Measurements from ENCODE around the gene NSD1. TPM values are rescaled to one million over a fixed set of nuclear protein-coding genes. Genes with fewer than 3 reads are reported as not detected.

The NSD1 gene
- total RNA-seq, 1 experiment from 2014 or later = 58.8 TPM

GRCh38 chr5:177332031-177332895 is 198.7 kb downstream of the NSD1 start:
- BruUV-seq (replicated peaks) = no TSS peak
- peaks cover 20 to 23% of the 10 kb centered on the region in 2 experiments; a peak in 3 of 4 replicates for H3K36me3 ChIP-seq (ENCODE audit: control insufficient read depth in 1 of 2, insufficient read depth in 2 of 2, low read length in 2 of 2)
- CTCF ChIA-PET = no interaction called here
- POLR2A ChIA-PET = no interaction called here
- no peak overlapping the region for H3K4me3 ChIP-seq (replicated peaks in 1 of 2; ENCODE audit: low read depth in 1 of 2, low read length in 2 of 2)
- TF ChIP-seq ZFX (IDR thresholded peaks at IDR 0.05) = no peak
- TF ChIP-seq, protein P1, sequence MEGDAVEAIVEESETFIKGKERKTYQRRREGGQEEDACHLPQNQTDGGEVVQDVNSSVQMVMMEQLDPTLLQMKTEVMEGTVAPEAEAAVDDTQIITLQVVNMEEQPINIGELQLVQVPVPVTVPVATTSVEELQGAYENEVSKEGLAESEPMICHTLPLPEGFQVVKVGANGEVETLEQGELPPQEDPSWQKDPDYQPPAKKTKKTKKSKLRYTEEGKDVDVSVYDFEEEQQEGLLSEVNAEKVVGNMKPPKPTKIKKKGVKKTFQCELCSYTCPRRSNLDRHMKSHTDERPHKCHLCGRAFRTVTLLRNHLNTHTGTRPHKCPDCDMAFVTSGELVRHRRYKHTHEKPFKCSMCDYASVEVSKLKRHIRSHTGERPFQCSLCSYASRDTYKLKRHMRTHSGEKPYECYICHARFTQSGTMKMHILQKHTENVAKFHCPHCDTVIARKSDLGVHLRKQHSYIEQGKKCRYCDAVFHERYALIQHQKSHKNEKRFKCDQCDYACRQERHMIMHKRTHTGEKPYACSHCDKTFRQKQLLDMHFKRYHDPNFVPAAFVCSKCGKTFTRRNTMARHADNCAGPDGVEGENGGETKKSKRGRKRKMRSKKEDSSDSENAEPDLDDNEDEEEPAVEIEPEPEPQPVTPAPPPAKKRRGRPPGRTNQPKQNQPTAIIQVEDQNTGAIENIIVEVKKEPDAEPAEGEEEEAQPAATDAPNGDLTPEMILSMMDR (IDR thresholded peaks at IDR 0.05 in 2 of 3, conservative IDR thresholded peaks at IDR 0.05 in 1 of 3; ENCODE audit: borderline replicate concordance in 1 of 3, insufficient read depth in 1 of 3, low read depth in 2 of 3, low read length in 2 of 3) = no peak
- TF ChIP-seq SIN3A (IDR thresholded peaks at IDR 0.05; ENCODE audit: low read depth) = no peak
- TF ChIP-seq FOSL1 (IDR thresholded peaks at IDR 0.05; ENCODE audit: low read depth) = no peak
- no peak for TF ChIP-seq EZH2 (IDR thresholded peaks at IDR 0.05)
- TF ChIP-seq YY1 (IDR thresholded peaks at IDR 0.05; ENCODE audit: extremely low read depth, insufficient replicate concordance, low read depth, low read length) = no peak
- no peak for TF ChIP-seq TCF7L2 (IDR thresholded peaks at IDR 0.05; ENCODE audit: borderline replicate concordance, extremely low read depth, insufficient read depth, insufficient read length)
- no peak for TF ChIP-seq EGR1 (IDR thresholded peaks at IDR 0.05; ENCODE audit: low read depth)
- no peak for TF ChIP-seq ELF1 (IDR thresholded peaks at IDR 0.05; ENCODE audit: borderline replicate concordance, low read depth)
- no peak for TF ChIP-seq ATF3 (IDR thresholded peaks at IDR 0.05)
- no peak for TF ChIP-seq SP1 (IDR thresholded peaks at IDR 0.05; ENCODE audit: low read depth)
- no peak for TF ChIP-seq POLR2A (IDR thresholded peaks at IDR 0.05; ENCODE audit: borderline replicate concordance, extremely low read depth, insufficient read depth, insufficient read length)
- no peaks in the 10 kb centered on the region for H3K27me3 ChIP-seq (ENCODE audit: insufficient read depth, low read length)
- H3K4me2 ChIP-seq (ENCODE audit: low read length) = no peak overlapping the region
- intact Hi-C loops (cut with micrococcal nuclease) = no loop called here
- no peaks in the 10 kb centered on the region for H3K79me2 ChIP-seq (ENCODE audit: insufficient read depth, low read length)
- DNase-seq (ENCODE audit: low read depth, low spot score) (no peak), ATAC-seq (no peak)
- H2AFZ ChIP-seq (ENCODE audit: low read depth, low read length, poor library complexity, severe bottlenecking) = no peak overlapping the region
- RAD21 ChIA-PET (ENCODE audit: low non-redundant PET in 1 of 2, low total read pairs in 2 of 2, uncharacterized antibody in 2 of 2, unreplicated experiment in 2 of 2) = no interaction called here
- H3K27ac ChIP-seq (ENCODE audit: low read depth, low read length) = no peak overlapping the region
- H3K4me1 ChIP-seq (ENCODE audit: control insufficient read depth in 1 of 2, insufficient read depth in 2 of 2, low read length in 2 of 2) = no peaks in the 10 kb centered on the region
- no peak overlapping the region for H3K9ac ChIP-seq (ENCODE audit: low read length)
- no peaks in the 10 kb centered on the region for H3K9me2 ChIP-seq (ENCODE audit: insufficient read depth)
- no peaks in the 10 kb centered on the region for H4K20me1 ChIP-seq (ENCODE audit: insufficient read depth)
- H3K9me3 ChIP-seq (ENCODE audit: control insufficient read depth in 1 of 2, insufficient read depth in 1 of 2, low read depth in 1 of 2, low read length in 2 of 2) = no peaks in the 10 kb centered on the region

Data from HCT116 (cell line).